ENCODE measurements around the gene PIK3CD.

The PIK3CD gene

GRCh38 chr1:9651565-9652378 lies at the start of gene PIK3CD:
TSS of gene PIK3CD (plus strand) at chr1:9651731. CDS start at chr1:9710456, 58,725 bp downstream.
- DNase-seq (ENCODE audit: low read depth) = no peak

- no peak for DNase-seq (ENCODE audit: low read depth)
Measured at GRCh38 chr1:9601942-9602793, 49.4 kb upstream of the PIK3CD start.

GRCh38 chr1:9602794-9603167 lies 48.8 kb upstream of the PIK3CD start:
- DNase-seq (ENCODE audit: low read depth) = no peak

- DNase-seq (ENCODE audit: low read depth) = no peak
Measured at GRCh38 chr1:9603307-9603706, 48.2 kb upstream of the PIK3CD start.

GRCh38 chr1:9603766-9604753 lies 47.5 kb upstream of the PIK3CD start:
- DNase-seq (ENCODE audit: low read depth) = no peak

- DNase-seq (ENCODE audit: low read depth) = no peak
Measured at GRCh38 chr1:9604836-9605235, 46.7 kb upstream of the PIK3CD start.

GRCh38 chr1:9605946-9606455 lies 45.5 kb upstream of the PIK3CD start:
- DNase-seq (ENCODE audit: low read depth) = no peak

GRCh38 chr1:9606458-9606857 lies 45.1 kb upstream of the PIK3CD start:
- no peak for DNase-seq (ENCODE audit: low read depth)

- no peak for DNase-seq (ENCODE audit: low read depth)
Measured at GRCh38 chr1:9606948-9607347, 44.6 kb upstream of the PIK3CD start.

- DNase-seq (ENCODE audit: low read depth) = no peak
Measured at GRCh38 chr1:9607352-9607751, 44.2 kb upstream of the PIK3CD start.

- no peak for DNase-seq (ENCODE audit: low read depth)
Measured at GRCh38 chr1:9609998-9610397, 41.5 kb upstream of the PIK3CD start.

- no peak for DNase-seq (ENCODE audit: low read depth)
Measured at GRCh38 chr1:9610548-9610947, 41.0 kb upstream of the PIK3CD start.

GRCh38 chr1:9611716-9612115 lies 39.8 kb upstream of the PIK3CD start:
- no peak for DNase-seq (ENCODE audit: low read depth)

- no peak for DNase-seq (ENCODE audit: low read depth)
Measured at GRCh38 chr1:9612162-9612845, 39.2 kb upstream of the PIK3CD start.

- DNase-seq (ENCODE audit: low read depth) = no peak
Measured at GRCh38 chr1:9612871-9613624, 38.5 kb upstream of the PIK3CD start.

GRCh38 chr1:9613625-9614299 lies 37.8 kb upstream of the PIK3CD start:
- no peak for DNase-seq (ENCODE audit: low read depth)

GRCh38 chr1:9615316-9616063 lies 36.0 kb upstream of the PIK3CD start:
- DNase-seq (ENCODE audit: low read depth) = no peak

- DNase-seq (ENCODE audit: low read depth) = no peak
Measured at GRCh38 chr1:9618909-9619679, 32.4 kb upstream of the PIK3CD start.
